ENCODE data around the gene CUL1.

GRCh38 chr7:148735967-148736366 is 37.3 kb downstream of the CUL1 start:
- TF ChIP-seq SP1 (IDR thresholded peaks at IDR 0.05; ENCODE audit: low read depth) = no peak
- TF ChIP-seq CTCF (IDR thresholded peaks at IDR 0.05 in 2 of 3, conservative IDR thresholded peaks at IDR 0.05 in 1 of 3; ENCODE audit: borderline replicate concordance in 1 of 3, insufficient read depth in 1 of 3, low read depth in 2 of 3, low read length in 2 of 3) = no peak
- no peak for TF ChIP-seq POLR2A (IDR thresholded peaks at IDR 0.05; ENCODE audit: borderline replicate concordance, extremely low read depth, insufficient read depth, insufficient read length)

Data from HCT116 (cell line).